ENCODE measurements around the gene PDE9A.

DNA sequence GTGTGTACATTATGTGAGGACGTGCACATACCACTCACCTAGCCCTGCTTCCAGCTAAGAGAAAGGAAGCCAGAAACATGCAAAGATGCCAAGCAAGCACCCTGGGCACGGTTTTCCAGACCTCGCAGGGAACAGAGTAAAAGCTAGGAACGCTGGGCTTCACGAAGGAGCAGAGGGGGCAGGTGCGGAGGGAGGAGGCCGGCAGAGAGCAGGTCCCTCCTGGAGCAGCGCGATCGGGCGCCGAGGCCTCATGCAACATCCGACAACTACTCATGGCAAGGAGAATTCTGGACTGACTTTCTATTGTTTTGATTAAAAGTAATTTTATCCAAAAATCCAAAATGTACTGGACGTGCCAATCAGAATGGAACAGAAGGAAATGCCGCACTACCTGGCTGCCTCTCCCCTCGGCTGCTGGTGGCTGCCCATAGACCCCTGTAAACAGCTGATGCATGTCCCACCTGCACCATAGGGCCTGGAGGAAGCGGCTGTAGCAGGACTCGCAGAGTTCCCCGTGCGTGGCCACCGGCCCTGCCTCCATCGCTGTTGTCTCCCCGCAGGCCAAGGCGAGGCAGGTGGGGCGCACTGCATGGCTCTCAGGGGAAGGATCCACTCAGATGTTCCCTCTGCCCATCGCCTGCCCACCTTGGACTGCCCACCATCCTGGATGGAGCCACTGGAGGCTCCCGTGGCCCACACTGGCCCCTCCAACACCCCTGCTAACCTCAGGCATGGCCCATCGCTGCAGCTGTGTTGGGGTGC lies 132.4 kb downstream of the PDE9A start:
- TF ChIP-seq CTCF (IDR thresholded peaks at IDR 0.05), result no peak
- no peak for TF ChIP-seq POLR2A (IDR thresholded peaks at IDR 0.05)

Measured in testis (tissue), 2 donors.